G401.6 (cell line): ENCODE measurements around the gene TSC22D2.
"Not testable (repeated sequence)": the region's sequence is repeated elsewhere in the genome, so short reads cannot be mapped to it uniquely, and the experiment has no call there.

ENCODE experiments used
- FAIRE-seq: peaks from 2 replicates; lab custom pipeline; 2012; peaks lifted over from hg19 to GRCh38; lab: Jason Lieb, UNC

The TSC22D2 gene

DNA sequence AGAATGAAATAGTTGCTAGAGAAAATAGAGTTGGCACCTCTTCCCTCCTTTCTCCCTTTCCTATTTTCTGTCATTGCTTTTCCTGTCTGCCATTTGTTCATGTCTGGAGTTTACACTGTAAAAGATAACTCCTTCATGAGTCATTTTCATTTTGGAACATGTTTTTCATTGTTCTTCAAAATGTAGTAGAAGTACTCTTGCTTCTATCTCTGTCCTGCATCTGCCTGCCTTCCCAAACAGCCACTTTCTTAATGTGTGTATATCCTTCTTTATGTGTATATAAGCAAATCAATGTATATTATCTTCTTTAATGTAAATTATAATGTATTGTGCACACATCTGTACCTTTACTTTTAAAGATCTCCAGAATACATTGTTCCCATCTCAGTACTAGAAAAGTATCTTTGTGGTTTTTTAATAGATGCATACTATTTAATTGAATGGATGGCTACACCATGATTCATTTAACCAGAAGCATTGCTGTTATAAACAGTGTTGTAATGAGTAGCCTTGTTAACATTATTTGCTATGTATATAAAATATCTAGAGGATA is 41.1 kb downstream of the TSC22D2 start:
- peak; percentile 25 for FAIRE-seq

DNA sequence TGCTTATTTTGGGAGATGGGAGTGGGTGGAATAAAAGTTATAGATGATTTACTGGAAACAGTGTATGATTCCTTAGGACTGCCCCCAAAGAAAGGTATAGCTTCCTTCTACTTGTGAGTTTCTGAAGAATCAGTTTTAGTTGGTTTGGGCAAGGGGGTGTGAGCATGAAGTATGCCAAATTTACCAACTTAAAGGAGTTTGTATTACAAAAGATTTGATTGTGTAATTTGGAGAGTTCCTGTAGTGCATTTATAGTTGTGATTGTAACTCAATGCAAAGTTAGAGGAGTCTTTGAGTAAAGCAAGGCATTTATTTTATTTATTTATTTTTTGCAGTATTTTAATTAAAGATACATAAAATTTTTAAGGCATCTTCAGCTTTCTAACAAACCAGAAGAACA is 42.8 kb downstream of the TSC22D2 start:
- no peak for FAIRE-seq

DNA sequence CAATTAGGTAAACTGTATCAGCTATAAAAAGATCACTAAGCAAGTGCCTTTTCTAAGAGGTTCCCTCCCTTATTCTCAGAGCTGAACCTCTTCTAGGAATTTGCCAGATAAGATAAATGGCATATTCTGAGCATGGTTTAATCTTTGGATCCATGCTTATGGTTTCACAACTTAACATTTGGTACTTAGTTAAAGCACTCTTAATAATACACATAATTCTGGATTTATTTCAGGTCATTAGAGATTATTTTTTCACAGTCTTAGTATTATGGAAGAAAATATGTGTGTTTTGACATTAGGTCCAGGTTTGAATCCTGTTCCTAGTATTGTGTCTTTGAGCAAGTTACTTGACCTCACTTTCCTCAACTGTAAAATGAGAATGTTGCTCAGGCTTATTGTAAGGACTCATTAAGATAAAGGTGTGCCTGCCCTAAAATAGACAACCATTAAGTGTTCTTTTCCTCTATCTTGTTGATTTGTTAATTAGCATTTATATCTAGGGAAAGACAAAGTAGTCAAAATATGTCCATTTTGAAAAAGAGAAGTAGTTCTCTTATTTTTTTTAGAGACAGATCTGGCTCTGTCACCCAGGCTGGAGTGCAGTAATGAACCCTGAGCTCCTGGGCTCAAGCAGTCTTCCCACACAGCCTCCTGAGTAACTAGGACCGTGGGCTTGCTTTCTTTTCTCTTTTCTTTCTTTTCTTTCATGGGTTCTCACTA is 43.4 kb downstream of the TSC22D2 start:
- peak; percentile 21 for FAIRE-seq

DNA sequence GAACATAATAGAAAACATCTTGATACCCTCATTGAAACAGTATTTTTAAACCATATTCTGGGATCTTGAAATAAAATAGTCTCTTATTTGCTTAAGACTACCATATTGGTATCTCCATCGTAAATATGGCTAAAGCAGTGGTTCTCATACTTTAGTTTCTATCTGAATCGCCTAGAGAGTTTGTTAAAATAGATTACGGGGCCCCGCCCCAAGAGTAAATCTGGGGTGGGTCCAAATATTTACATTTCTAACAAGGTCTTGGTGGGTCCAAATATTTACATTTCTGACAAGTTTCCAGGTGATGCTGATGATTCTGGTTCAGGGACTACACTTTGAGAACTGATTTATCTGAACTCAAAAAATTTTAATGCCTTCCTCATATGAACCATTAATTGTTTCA is 45.3 kb downstream of the TSC22D2 start:
- no peak for FAIRE-seq

DNA sequence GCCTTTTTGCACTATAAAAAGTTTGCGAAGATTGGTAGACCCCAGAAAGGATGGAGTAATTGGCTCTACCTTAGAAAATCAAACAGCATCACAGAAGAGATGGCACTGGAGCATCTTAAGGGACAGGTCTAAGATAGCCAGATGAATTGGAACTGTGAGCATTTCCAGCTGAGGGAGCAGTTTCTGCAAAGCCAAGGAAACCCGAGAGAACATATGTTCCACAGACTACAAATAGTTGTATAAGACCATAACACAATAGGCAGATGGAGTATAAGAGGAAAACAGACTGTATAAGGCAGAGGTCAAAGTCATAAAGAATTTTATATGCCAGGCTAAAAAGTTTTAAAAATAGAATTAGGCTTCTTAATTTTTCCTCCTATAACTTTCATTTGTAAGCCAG is 46.0 kb downstream of the TSC22D2 start:
- no peak for FAIRE-seq

DNA sequence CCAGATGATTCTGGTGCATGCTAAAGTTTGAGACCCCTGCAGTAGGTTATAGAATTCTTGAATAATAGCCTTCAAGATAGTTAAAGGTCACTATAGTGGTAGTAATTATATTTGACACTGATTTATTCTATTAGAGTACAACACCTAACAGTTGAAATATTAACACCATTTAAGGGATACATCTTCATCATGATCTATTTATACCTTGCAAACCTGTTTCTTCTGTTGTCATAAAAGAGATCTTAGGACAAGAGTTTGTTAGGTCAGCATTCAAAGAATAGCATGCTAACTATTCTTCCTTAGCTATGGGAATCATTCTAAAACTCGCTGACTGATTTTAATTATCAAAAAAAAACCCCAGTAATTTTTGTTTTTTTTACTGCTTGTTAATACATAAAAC is 46.5 kb downstream of the TSC22D2 start:
- peak; percentile 73 for FAIRE-seq

DNA sequence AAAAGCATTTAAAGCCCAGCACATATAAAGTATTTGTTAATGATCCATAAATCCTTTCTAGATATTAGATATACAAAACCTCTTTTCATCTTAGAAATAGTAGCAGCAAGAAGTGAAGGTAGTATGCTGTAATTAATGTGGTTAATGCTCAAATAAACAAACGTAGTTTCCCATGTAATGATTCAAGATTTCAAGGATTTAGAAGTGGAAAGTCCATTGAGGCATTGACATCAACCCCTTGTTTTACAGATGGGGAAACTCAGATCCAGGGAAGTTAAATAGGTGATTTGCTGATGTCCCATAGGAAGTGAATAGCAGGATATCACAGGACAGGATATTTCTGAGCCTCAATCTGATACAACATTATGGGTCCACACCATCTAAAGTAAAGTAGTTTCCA is 47.2 kb downstream of the TSC22D2 start:
- FAIRE-seq: no peak

DNA sequence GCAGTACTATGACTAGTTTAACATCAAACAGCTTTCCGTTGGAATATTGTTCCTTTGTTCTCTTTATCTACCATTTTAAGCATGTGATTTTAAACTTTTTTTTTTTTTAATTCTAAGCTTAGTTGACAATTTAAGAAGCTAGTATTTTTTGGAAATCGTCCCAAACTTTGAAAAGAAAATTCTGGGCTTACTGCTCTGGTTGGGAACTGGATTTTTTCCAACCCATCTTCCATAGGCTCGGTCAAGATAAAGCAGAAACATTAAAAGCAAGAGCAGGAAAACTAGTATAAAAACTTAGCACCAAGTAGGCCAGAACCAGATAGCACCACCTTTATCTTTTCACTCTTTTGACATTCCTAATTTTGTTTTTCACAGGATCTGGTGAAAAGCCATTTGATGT is 49.9 kb downstream of the TSC22D2 start:
- peak; percentile 47 for FAIRE-seq

DNA sequence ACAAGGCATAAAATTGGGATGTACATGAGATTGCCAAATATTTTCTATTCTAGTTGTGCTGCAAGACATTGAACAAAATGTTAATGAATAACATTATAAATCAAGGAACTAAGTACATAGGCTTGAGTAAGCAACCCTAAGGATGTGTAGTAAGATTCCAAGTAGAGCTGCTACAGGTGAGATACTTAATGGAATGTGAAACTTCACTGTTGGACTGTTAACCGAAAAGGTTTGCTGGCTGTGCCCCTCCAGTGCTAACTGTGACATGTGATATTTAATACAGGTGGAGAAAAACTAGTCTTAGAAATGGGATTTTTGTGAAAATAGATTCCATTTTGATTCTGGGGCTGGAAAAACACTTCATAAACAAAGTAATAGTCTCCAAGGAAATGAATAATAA is 52.4 kb downstream of the TSC22D2 start:
- FAIRE-seq: no peak

DNA sequence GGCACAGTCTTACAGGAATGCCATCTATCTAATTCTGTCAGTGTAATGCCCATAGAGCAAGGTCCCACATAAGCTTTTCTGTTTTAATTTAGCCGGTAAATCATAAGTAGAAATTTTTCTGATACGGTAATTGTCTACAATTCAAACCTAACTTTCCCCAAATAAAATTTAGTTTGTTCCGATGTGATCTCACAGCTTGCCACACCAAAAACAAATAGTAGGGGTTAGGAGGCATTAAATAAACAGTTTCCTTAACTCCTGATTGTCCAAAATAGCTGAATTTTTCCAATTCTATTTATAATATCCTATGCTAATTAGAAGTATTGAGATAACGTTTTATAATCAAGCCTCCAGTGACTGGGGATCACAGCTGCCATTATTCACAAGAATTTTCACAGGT is 53.3 kb downstream of the TSC22D2 start:
- FAIRE-seq: no peak

DNA sequence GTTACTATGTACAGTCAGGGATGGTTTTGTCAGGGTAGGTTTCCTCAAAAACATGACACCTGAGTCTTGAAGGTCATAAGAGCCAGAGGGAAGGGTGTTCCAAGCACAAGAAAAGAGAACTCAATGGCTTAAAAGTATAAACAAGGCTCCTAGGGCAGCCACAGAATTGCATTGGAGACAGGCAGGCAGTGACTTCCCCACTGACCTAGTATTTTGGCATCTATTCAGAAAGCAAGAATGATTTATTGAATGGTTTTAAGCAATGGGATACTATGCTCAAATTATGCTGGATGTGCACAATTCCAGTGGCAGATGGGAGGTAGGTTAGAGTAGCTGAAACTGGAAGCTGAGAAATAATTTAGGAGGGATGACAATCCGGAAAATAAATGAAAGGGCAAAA is 54.0 kb downstream of the TSC22D2 start:
- no peak for FAIRE-seq

DNA sequence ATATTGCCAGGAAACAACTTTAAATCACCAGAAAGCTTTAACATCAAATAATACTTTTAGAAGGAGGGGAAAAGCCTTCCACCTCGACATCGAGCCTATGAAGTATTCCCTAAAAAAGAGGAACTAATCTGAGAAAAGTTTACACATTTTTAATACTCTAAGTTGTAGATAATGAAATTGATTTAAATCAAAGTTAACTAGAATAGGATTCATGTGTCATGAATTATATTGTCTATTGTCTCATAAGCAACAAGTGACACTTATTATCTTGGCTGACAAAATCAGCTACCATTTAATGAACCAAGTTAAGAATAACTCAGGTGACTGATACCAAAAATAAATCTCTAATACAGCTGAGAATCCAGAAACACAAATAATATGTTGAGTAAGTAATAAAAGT is 56.6 kb downstream of the TSC22D2 start:
- no peak for FAIRE-seq

DNA sequence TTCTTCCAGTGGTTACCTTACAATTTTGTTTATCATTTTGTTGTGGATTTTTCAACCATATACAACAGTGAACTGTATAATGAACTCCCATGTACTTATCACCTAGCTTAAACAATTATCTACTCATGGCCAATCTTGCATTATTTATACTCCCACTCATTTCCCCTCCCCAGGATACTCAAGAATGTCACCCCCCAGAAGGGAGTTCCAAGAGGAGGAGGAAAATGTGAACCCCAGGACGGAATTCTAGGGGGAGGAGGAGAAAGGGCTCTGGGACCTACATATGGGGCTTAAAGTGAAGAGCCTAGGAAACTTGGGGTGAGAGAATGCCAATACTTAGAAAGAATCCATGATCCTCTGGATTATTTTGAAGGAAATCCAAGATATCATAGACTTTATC is 59.3 kb downstream of the TSC22D2 start:
- FAIRE-seq: no peak

DNA sequence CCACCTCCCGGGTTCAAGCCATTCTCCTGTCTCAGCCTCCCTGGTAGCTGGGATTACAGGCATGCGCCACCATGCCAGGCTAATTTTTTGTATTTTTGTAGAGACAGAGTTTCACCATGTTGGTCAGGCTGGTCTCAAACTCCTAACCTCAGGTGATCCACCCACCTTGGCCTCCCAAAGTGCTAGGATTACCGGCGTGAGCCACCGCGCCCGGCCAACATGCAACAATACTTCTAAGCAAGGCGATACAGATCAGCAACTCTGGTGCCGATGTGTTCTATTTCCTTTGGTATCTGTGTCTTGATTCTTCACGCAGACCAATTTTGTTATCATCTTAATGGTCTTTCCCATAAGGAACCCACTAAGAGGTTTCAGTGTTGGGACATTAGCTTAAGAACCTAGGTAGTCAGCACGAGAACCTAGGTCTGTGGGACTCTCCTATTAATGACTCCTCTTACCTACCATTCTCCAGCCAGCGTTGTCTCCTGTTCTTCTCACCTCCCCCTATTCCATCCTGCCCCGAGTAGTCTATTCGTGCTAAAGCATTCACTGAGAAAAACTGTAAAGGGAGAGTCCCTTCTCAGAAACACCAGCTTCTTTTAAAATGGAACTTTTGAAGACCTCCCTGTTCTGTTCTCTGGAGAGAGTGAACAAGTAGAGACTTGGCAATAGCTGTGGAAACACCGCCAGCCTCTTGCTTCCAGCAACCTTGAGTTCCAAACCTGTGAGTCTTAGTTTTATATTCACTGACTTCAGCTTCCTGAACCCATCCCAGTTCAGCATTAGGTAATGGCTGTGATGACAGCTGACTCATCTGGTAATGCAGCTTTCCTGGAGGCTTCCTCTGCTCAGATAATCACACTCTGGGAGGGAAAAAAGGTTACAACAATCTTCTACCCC is 61.2 kb downstream of the TSC22D2 start:
- FAIRE-seq: peak; percentile 72

DNA sequence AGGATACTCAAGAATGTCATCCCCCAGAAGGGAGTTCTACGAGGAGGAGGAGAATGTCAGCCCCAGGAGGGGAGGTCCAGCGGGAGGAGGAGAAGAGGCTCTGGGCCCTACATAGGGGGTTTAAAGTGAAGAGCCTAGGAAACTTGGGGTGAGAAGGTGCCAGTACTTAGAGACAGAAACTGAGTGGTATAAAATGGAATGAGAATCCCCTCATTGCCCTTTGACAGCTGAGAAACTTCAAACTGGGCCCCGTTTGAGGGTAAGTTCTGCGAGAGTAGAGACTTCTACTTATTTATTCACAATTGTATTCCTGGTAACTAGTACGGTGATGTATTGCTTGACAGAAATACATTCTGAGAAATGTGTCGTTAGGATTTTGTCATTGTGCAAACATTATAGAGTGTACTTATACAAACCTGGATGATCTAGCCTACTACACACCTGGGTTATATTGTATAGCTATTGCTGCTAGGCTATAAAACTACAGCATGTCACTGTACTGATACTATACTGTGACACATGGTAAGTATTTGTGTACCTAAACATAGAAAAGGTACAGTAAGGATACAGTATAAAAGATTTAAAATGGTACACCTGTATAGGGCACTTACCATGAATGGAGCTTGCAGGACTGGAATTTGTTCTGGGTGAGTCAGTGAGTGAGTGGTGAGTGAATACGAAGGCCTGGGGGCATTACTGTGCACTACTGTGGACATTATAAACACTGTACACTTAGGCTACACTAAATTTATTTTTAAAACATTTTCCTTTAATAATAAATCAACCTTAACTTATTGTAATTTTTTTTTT is 62.0 kb downstream of the TSC22D2 start:
- FAIRE-seq: no peak

DNA sequence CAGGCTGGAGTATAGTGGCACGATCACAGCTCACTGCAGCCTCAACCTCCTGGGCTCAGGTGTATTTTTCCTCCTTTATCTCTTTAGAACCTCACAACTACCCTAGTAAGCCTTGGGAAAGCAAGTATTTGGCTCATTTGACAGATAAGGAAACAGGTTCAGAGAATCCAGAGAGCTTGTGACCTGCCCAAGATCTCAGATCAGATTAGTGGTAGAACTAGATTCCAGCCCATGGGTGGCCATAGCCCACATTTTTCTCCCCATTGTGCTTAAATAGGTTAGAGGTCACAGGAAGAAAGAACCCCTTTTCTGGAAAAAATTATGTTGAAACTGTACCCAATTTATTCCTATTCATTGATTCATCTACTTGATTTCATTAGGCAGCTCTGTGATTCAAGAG is 64.3 kb downstream of the TSC22D2 start:
- no peak for FAIRE-seq

DNA sequence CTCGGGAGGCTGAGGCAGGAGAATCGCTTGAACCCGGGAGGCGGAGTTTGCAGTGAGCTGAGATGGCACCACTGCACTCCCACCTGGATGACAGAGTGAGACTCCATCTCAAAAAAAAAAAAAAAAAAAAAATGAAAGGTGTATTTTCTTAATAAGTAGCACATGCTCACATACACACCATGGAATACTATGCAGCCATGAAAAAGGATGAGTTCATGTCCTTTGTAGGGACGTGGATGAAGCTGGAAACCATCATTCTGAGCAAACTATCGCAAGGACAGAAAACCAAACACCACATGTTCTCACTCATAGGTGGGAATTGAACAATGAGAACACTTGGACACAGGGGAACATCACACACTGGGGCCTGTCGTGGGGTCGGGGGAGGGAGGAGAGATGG is 65.1 kb downstream of the TSC22D2 start:
- not testable (repeated sequence) for FAIRE-seq

DNA sequence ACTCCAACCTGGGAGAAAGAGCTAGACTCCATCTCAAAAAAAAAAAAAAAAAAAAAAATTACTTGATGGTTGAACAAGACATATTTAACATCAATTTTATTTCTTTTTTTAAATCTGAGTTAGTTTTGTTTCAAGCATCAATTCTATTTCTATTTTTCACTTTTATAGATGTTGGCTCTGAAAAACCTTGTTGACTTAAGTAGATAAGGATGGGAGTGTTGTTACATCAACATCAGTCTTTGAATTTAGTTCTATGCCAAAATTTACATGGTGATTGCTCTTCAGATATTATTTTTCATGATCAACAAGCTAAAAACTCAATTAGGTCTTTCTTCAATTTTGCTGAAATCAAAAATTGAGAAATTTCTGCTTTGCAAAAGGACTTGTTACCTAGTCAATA is 71.3 kb downstream of the TSC22D2 start:
- no peak for FAIRE-seq

DNA sequence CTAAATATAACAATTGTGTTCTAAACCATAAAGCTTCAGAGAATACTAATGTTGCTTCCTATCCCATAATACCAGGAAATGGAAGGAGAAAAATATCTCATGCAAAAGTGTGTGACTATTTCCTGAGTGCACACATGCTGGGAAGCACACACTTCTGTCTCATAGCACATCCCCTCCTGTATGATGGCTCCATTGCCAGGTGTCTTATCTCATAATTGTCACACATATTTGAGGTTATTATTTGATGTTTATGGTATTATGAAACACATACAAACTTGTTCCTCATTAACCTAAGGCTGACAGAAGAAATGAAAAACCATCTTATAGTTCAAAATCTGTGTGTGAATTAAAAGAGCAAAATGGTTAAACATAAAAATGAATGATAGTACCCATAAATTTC is 72.8 kb downstream of the TSC22D2 start:
- no peak for FAIRE-seq

DNA sequence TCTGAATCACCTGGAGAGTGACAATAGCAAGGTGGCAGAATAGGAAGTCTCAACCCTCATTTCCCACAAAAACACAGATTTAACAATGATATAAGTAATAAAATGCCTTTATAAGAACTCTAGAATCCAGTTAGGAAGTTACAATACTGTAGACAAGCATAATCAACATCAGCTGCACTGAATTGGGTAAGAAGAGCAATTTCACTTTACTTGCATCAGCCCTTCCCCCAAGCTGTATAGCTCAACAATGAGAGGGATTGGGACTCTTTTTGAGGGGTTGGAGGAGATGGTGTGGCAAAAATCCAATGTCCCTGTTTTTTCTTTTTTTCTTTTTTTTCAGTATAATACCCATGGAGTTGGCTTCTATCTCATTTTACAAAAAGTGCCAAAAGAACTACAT is 75.1 kb downstream of the TSC22D2 start:
- FAIRE-seq: no peak

DNA sequence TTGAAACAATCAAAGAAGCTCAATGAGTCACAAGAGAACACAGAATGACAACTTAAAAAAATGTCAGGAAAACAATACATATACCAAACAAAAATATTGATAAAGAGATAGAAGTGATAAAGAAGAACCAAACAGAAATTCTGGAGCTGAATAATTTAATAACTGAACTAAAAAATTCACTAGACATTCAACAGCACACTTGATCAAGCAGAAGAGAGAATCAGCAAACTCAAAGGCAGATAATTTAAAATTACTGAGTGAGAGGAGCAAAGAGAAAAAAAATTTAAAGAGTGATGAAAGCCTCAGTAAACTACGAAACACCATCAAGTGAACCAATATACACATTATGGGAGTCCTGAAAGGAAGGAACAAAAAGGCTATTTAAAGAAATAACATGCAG is 76.3 kb downstream of the TSC22D2 start:
- FAIRE-seq: peak; percentile 11

DNA sequence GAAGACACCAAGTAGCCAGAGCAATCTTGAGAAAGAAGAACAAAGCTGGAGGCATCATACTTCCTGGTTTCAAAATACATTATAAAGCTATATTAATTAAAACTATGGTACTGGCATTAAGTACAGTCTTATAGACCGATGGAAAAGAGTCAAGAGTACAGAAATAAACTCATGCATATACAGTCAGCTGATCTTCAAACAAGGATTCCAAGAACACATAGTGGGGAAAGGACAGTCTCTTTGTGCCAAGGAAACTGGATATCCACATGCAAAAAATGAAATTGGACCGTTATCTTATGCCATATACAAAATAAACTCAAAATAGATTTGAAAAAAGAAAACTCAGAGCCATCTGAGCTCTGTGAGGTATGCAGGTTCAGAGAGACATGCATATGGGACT is 80.8 kb downstream of the TSC22D2 start:
- no peak for FAIRE-seq
